HG03432 (cell line): ENCODE data around the gene IGLON5.

Source experiments
- ATAC-seq: cut with Tn5 transposase; IDR thresholded peaks from one replicate; pipeline ENCODE4 v1.9.1; 2021; ENCODE audit warnings: mild to moderate bottlenecking, moderate library complexity; ENCODE audit not compliant: unreplicated experiment

Gene IGLON5

GRCh38 chr19:51337861-51338562, 26.6 kb downstream of the IGLON5 start:
- no peak for ATAC-seq

- peak; percentile 64 for ATAC-seq
Measured at GRCh38 chr19:51338563-51339312, 27.3 kb downstream of the IGLON5 start.

GRCh38 chr19:51339313-51339686, 27.9 kb downstream of the IGLON5 start:
- no peak for ATAC-seq

GRCh38 chr19:51339687-51340656, 28.5 kb downstream of the IGLON5 start:
- ATAC-seq: peak; percentile 52

DNA sequence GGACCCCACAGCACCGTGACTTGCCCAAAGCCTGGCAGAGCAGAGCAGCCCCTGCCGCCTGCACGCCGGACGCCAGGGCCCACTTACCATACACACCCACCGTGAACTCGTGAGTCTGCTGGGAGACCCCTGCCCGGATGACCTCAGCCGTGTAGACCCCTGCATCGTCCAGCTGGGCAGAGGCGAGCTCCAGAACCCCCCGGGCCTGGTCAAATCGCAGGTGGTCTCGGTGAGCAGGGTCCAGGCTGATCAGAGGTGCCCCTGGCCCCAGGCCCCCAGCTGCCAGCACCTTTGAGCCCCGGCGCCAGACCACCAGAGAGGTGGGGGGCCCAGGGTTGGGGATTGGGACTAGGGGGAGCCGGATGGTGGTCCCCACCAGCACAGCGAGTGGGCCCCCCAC, 29.6 kb downstream of the IGLON5 start:
- no peak for ATAC-seq

- ATAC-seq: no peak
Measured at GRCh38 chr19:51341976-51342580, 30.6 kb downstream of the IGLON5 start, which contains the start of gene VSIG10L. Gene VSIG10L (minus strand): TSS chr19:51342139. CDS start chr19:51342124, 15 bp downstream.

DNA sequence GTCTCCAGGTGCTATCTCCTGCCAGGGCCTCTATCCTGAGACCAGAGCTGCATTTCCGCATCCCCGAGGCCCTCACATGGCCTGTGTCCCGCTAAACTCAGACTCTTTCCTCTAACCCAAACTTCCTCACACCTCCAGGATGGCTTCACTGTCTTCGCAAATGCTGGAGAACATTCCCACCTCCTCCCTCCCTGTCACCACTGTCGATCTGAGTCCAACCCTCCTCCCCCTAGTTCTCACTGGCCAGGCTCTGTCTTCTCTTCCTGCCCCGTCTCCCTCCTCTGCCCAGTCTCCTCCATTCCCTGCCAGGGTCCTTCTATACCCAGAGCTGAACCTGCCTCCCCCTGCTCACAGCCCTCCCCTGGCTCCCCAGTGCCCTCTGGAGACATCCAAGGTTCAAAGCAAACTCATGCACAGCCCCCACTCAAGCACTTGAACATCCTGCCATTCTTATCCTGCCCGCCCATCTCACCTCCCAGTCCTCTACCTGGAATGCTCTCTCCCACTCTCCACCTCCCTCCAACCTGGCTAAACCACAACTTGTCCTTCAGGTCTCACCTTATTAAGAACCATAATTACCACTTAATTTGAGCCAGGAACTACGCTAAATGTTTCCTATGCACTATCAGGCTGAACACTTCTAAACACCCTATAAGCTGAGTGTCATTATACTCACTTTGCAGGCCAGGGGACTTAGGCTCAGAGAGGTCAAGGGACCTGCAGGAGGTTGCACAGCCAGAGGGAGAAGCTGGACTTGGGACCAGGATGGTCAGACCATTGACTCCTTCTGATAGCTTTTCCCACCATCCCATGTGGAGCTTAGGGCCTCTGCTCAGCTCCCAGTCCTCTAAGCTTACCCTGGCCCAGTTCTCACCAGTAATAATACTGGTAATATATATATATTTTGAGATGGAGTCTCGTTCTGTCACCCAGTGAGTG, 31.5 kb downstream of the IGLON5 start:
- no peak for ATAC-seq

GRCh38 chr19:51345076-51345620, 33.7 kb downstream of the IGLON5 start:
- no peak for ATAC-seq

- no peak for ATAC-seq
Measured at GRCh38 chr19:51346742-51347141, 35.3 kb downstream of the IGLON5 start.

DNA sequence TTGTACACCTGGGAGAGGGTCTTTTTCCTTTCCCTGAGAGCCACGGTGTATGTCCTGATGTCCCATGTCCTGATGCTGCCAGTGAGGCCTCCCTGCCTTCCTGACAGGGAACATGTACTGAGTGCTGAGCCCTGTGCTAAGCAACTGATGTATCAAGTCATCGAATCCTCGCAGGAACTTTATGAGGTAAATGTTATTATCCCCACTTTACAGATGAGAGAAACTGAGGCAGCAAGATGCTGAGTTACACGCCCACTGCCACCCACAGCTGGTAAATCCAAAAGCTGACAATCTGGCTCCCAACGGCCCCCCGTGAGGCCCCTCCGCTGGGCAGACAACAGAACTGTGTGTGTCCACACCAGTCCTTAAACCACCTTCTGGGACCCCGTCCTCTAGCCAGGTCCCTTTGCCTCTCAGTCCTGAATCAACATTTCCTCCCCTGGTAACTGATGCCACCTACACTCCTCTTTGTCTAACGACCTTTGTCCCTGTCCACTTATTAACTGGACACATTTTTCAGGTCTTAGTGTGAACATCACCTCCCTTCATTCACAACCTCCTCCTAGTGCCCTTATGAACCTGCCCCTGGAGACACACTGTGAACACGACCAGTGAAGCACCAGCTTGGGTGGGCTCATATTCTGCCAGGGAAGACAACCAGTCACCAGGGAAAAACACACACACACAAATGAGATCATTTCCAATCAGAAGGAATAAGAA, 35.9 kb downstream of the IGLON5 start:
- ATAC-seq: no peak

DNA sequence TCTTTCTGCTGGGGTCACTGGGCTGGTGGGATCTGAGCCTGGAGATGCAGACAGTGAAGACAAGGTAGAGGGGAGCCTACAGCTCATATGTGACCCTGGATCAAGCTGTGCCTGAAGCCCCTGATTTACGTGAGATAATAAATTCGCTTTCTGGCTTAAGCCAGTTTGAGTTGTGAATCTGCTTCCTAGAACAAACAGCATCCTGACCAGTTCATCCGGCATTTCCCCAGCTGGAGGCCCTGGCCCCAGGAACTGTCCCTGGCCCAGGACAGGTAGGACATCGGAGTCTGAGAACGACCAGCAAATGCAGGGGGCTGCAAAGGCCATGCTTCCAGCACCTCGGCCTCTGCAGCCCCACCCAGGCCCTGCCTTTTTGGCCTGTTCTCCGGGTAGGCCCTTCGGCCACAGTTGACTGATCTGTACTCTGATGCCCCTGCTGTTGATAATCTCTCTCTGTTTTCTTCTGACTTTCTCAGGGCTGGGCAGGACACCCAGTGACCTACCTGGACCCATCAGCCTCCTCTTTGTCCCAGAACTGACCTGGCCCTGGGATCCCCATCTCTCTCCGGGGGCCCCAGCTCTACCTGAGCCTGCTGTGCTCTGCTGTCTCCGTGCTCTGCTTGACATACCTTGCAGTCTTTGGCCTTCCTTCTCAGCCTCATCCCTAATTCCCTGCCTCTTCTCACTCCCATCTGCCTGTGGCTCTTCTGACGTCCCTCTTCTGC, 40.0 kb downstream of the IGLON5 start:
- ATAC-seq: no peak

- no peak for ATAC-seq
Measured at GRCh38 chr19:51352783-51353360, 41.4 kb downstream of the IGLON5 start.

DNA sequence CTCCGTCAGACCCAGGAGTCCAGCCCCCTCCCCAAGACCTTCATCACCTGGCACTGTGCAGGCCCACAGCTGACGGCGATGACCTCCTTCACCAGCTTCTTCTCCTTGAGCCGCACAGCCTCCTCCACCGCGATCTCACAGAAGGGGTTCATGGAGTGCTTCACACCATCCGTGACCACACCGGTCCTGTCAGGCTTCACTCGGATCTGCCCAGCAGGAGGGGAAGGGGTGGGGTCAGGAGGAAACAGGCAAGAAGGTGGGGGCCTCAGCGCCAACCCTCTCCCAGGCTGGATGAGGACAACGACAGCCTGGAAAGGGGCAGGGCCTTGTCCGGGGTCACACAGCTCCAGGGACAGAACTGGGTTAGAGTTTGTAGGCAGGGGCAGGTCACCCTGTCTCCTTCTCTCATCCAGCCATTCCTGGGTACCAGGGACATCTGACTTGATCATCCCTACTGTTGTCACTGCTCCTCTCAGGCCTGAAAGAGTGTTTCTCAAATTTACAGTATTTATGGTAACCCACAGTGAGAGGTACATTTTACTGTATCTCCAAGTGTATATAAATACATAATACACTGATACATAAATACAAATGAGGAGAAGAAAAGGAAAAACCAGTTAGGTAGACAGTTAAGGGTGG, 42.8 kb downstream of the IGLON5 start:
- no peak for ATAC-seq

DNA sequence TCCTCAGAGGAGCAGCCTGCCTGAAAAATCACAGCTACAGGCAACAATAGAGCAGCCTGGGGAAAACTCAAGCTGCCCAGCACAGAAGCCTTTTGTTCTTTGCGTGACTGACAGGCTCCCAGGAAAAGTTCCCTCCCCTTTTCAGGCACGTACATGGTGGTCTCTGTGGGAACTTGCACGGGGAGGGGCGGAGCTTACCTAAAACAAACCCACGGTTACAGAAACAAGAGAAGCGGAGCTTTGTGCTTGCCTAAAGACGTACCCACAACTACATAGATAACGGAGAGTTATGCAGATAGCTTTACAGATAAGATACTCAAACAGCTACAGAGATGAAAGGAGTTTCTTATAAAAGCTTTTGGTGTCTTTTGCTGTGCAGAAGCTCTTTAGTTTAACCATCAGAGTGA, 43.3 kb downstream of the IGLON5 start:
- no peak for ATAC-seq

DNA sequence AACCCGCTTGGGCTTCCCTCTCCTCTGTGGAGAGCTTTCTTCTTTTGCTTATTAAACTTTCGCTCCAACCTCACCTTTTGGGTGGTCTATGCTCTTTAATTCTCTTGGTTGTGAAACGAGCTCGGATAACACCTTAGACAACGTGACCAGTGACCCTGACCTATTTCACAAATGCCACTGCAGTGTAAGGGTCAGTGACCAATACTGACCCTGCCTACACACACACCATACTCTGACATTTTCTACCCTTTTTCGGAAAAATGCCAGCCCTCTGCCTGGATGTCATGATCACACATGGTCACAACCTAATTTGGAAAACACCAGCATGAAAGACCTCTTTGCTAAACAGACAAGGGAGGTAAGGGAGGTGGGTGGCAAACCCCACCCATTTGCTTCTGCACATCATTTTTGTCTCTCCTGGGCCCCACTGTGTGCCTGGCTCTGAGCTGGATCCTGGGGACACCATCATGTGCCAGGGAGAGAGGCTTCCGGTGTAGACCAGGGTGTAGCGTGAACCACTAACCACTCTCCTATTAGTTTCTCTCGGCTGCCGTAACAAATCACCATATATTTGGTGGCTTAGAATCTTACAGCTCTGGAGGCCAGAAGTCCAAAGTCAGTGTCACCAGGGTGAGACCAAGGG, 44.8 kb downstream of the IGLON5 start:
- ATAC-seq: no peak

DNA sequence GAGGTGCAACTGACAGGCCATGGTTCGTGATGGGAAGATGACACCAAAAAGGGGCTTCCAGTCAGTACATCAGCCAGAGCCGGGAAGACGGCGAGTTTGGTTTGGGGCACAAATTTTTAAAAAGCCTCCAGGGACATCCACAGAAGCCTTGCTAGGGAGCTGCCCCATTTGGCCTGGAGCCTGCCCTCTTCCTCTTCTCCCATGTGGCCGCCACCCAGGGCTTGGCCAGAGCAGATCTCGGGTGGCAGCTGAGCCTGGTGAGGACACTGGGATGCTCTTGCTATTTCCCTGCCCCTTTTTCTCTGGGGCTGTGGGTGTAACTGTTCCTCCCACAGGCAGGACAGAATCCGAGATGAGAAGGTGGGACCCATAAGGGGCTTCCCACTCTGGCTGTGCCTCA, 46.5 kb downstream of the IGLON5 start:
- no peak for ATAC-seq

DNA sequence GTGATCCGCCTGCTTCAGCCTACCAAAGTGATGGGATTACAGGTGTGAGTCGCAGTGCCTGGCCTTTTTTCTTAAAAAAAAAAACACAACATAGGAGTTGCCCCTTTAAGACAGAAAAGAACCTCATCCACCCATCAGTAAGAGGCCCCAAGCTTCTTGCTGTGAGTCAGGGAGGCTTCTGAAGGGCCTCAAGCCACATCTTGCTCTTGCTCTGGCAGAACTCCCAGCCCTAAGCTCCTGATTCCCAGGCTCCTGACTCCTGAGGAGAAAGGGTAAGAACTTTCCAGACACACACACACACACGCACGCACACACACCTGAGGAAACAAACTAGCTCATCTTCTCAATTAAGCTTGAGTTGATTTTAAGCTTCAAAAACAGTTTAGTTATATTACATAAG, 47.9 kb downstream of the IGLON5 start:
- no peak for ATAC-seq
